ENCODE results near the gene HEG1.

The HEG1 gene

GRCh38 chr3:125069968-125070745 is 14.4 kb upstream of the HEG1 start:
- no peak for DNase-seq (ENCODE audit: low read depth in 2 of 2, low spot score in 1 of 2)

- DNase-seq (ENCODE audit: low read depth in 2 of 2, low spot score in 1 of 2), result no peak
These were observed 13.7 kb upstream of the HEG1 start for GRCh38 chr3:125069452-125069851.

GRCh38 chr3:125068265-125068664 is 12.5 kb upstream of the HEG1 start:
- DNase-seq (ENCODE audit: low read depth in 2 of 2, low spot score in 1 of 2), result no peak

- DNase-seq (ENCODE audit: low read depth in 2 of 2, low spot score in 1 of 2), result no peak
These were observed 11.4 kb upstream of the HEG1 start for GRCh38 chr3:125067225-125067624.

- DNase-seq (ENCODE audit: low read depth in 2 of 2, low spot score in 1 of 2), result no peak
These were observed 7.3 kb upstream of the HEG1 start for GRCh38 chr3:125062904-125063618.

GRCh38 chr3:125061646-125062045 is 5.8 kb upstream of the HEG1 start:
- no peak for DNase-seq (ENCODE audit: low read depth in 2 of 2, low spot score in 1 of 2)

- no peak for DNase-seq (ENCODE audit: low read depth in 2 of 2, low spot score in 1 of 2)
These were observed 5.4 kb upstream of the HEG1 start for GRCh38 chr3:125061170-125061569.

- DNase-seq (ENCODE audit: low read depth in 2 of 2, low spot score in 1 of 2), result no peak
These were observed 3.9 kb upstream of the HEG1 start for GRCh38 chr3:125059488-125060245.

- DNase-seq (ENCODE audit: low read depth in 2 of 2, low spot score in 1 of 2), result no peak
These were observed 3.2 kb upstream of the HEG1 start for GRCh38 chr3:125058959-125059358.

- DNase-seq (ENCODE audit: low read depth in 2 of 2, low spot score in 1 of 2), result no peak
These were observed 2.7 kb upstream of the HEG1 start for GRCh38 chr3:125058529-125058928.

GRCh38 chr3:125057186-125057850 is 1.5 kb upstream of the HEG1 start:
- no peak for DNase-seq (ENCODE audit: low read depth in 2 of 2, low spot score in 1 of 2)

- no peak for DNase-seq (ENCODE audit: low read depth in 2 of 2, low spot score in 1 of 2)
These were observed 375 bp downstream of the HEG1 start for GRCh38 chr3:125055331-125055912.

- DNase-seq (ENCODE audit: low read depth in 2 of 2, low spot score in 1 of 2), result no peak
These were observed 1.1 kb downstream of the HEG1 start for GRCh38 chr3:125054449-125055329.

- DNase-seq (ENCODE audit: low read depth in 2 of 2, low spot score in 1 of 2), result no peak
These were observed 1.7 kb downstream of the HEG1 start for GRCh38 chr3:125054062-125054448.

GRCh38 chr3:125053304-125053699 is 2.5 kb downstream of the HEG1 start:
- DNase-seq (ENCODE audit: low read depth in 2 of 2, low spot score in 1 of 2), result no peak

- no peak for DNase-seq (ENCODE audit: low read depth in 2 of 2, low spot score in 1 of 2)
These were observed 3.0 kb downstream of the HEG1 start for GRCh38 chr3:125052624-125053303.

- peak; percentile 46 to 75 for DNase-seq (ENCODE audit: low read depth in 2 of 2, low spot score in 1 of 2)
These were observed 3.8 kb downstream of the HEG1 start for GRCh38 chr3:125051715-125052581.

GRCh38 chr3:125051205-125051604 is 4.6 kb downstream of the HEG1 start:
- no peak for DNase-seq (ENCODE audit: low read depth in 2 of 2, low spot score in 1 of 2)

Measured in stimulated activated CD8-positive, alpha-beta memory T cell treated with anti-CD3 and anti-CD28 coated beads, Interleukin-4, amount 100 ng/mL, for 4 hours (primary cell).